ENCODE results near the gene RNF145. TPM values are rescaled to one million over a fixed set of nuclear protein-coding genes. Genes with fewer than 3 reads are reported as not detected.
A peak's percentile ranks its signal among the peaks of the same experiment; 100 is the strongest.

RNF145 gene
- total and polyA plus RNA-seq, 2 of the 13 experiments (the other 11 are each of a cell fraction or from before 2014, with no cell fraction given) = 24.6 TPM

- peak; percentile 92 for TF ChIP-seq HNRNPLL (IDR thresholded peaks at IDR 0.05; ENCODE audit: low read depth, low read length, poor library complexity, severe bottlenecking)
- peak; percentile 71; the same call in 1 of the 2 replicates for TF ChIP-seq KDM5A (IDR thresholded peaks at IDR 0.05; ENCODE audit: borderline replicate concordance, low read length)
- peak; percentile 89 for TF ChIP-seq RXRB (CRISPR knock-in tag; IDR thresholded peaks at IDR 0.05; ENCODE audit: borderline replicate concordance)
- TF ChIP-seq THYN1 (CRISPR knock-in tag; IDR thresholded peaks at IDR 0.05; ENCODE audit: borderline replicate concordance, low read depth) = 0 out of 2 replicates have a peak, but pooled peaks have one; percentile 73
- peak; percentile 95 for TF ChIP-seq NR1H2 (CRISPR knock-in tag; IDR thresholded peaks at IDR 0.05; ENCODE audit: borderline replicate concordance, low read depth)
- no peak for TF ChIP-seq ZNF644 (CRISPR knock-in tag; IDR thresholded peaks at IDR 0.05; ENCODE audit: low read depth)
- TF ChIP-seq PITX1 (CRISPR knock-in tag; IDR thresholded peaks at IDR 0.05) = peak; percentile 73
- peak; percentile 37 for TF ChIP-seq ZNF777 (CRISPR knock-in tag; IDR thresholded peaks at IDR 0.05)
- TF ChIP-seq ZNF331 (CRISPR knock-in tag; IDR thresholded peaks at IDR 0.05) = peak; percentile 24; the same call in 1 of the 2 replicates
- TF ChIP-seq THAP9 (CRISPR knock-in tag; IDR thresholded peaks at IDR 0.05; ENCODE audit: borderline replicate concordance) = peak; percentile 56; the same call in 1 of the 2 replicates
- peak; percentile 73 for TF ChIP-seq ZNF687 (CRISPR knock-in tag; IDR thresholded peaks at IDR 0.05)
- 0 out of 2 replicates have a peak, but pooled peaks have one; percentile 31 for TF ChIP-seq ELF3 (CRISPR knock-in tag; IDR thresholded peaks at IDR 0.05)
- peak; percentile 33; the same call in 1 of the 2 replicates for TF ChIP-seq GATAD1 (CRISPR knock-in tag; IDR thresholded peaks at IDR 0.05)
- TF ChIP-seq CCAR2 (optimal IDR thresholded peaks at IDR 0.05; ENCODE audit: low read depth, low read length) = no peak
- peak; percentile 55; the same call in 1 of the 2 replicates for TF ChIP-seq ZNF598 (CRISPR knock-in tag; IDR thresholded peaks at IDR 0.05; ENCODE audit: borderline replicate concordance)
- TF ChIP-seq HMG20A (CRISPR knock-in tag; IDR thresholded peaks at IDR 0.05; ENCODE audit: borderline replicate concordance) = peak; percentile 14; the same call in 1 of the 2 replicates
- TF ChIP-seq PCBP2 (optimal IDR thresholded peaks at IDR 0.05; ENCODE audit: low read depth, low read length, poor library complexity, severe bottlenecking) = no peak
- 0 out of 2 replicates have a peak, but pooled peaks have one; percentile 30 for TF ChIP-seq MED1 (CRISPR knock-in tag; IDR thresholded peaks at IDR 0.05)
These were observed 1.5 kb downstream of the RNF145 start (continued) for GRCh38 chr5:159207686-159208513.

Measured in HepG2 (cell line).